ENCODE results near the gene PI4K2A.
A peak's percentile ranks its signal among the peaks of the same experiment; 100 is the strongest.

GRCh38 chr10:97632949-97633884 is 7.3 kb upstream of the PI4K2A start, which contains the start of gene MORN4:
- no peak for TF ChIP-seq ZNF155 (tag by site-specific recombination; IDR thresholded peaks at IDR 0.05)
- TF ChIP-seq ZNF341 (tag by site-specific recombination; IDR thresholded peaks at IDR 0.05; ENCODE audit: low read depth): peak; percentile 44
- no peak for TF ChIP-seq ZNF366 (tag by site-specific recombination; conservative IDR thresholded peaks at IDR 0.05)
- no peak for TF ChIP-seq GLI4 (tag by site-specific recombination; IDR thresholded peaks at IDR 0.05)
- no peak for TF ChIP-seq ZNF121 (tag by site-specific recombination; IDR thresholded peaks at IDR 0.05)
- TF ChIP-seq ZNF596 (tag by site-specific recombination; IDR thresholded peaks at IDR 0.05): no peak
- no peak for TF ChIP-seq FEZF1 (tag by site-specific recombination; IDR thresholded peaks at IDR 0.05)
- no peak for TF ChIP-seq ZNF239 (tag by site-specific recombination; IDR thresholded peaks at IDR 0.05)
